ENCODE measurements around the gene CCNY.

Gene CCNY

DNA sequence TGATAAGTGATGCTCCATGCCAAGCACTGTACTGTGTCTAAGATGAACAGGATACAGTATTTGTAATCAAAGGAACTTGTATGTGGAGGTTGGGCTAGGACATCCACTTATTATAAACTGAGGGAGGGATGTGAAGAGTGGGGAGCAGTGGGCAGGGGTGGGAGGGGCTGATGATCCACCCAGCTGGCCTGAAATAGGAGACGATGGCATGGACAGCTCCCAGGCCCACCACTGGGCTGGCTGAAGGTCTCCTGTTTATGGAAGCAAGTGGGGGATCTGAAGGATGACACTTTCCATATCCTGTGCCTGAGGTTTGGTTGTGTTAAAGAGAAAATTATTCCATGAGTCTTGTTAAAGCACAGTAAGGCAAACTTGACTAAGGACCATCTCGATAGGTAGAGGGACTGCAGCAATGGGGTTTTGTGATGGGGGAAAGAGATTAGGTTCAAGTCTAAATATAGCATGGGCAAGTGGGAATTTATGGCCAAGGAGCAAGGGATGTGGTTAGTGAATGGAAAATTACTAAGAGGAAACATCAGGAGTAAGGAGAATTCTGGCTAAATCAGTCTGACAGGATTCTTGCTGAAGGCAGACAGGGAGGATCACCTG, 124.6 kb downstream of the CCNY start:
- no peak for DNase-seq

DNA sequence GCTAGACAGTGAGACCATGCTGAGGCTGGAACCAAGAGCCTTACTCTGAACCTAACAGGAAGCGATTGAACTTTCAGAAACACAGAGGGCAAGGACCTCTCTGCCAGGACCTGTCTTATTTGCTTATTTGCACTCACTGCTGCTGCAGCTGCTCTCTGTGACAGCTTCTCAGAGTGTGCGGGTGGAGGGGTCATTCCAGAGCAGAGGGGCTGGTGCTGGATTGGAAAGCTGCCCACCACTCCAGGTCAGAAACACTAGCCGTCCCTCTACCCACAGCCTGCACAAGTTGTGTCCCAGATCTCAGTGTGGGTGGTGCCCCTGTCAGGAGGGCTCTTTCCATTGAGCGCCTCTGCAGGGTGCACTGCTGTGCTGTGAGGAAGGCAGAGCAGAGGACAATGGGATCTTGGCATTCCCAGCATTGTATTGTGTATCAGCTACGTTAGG, 126.2 kb downstream of the CCNY start:
- no peak for DNase-seq

DNA sequence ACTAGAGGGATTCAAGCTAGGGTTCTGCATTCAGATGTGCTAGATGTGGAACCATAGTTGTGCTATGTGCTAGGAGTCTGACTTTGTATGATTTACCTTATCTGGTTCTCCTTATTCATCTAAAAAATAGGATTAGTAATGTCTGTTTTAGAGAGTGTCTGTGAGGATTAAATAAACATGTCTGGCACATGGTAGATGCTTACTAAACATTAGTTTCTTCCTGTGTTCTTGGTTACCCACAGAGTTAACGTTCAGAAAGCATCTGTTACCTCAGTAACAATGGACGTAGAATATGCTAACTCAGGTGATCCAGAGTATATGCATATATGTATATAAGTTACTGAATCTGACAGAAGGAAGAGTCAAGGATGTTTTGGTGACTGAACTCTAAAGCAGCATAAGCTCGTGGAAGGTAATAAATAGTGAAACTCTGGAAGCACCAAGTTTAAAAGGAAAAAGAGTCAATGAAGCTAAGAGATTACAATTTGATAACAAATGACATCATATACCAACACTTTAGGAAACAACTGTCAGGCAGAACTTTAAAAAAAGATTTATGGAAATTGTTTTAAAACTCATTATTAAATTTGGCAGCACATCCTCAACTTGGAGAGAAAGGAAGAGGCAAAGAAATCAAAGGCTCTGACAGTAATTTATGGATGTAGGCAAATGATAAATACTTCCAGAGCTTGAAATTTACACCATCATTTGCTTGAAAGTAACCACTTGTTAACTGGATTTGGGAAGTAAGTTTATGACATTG, 127.0 kb downstream of the CCNY start:
- DNase-seq: no peak

DNA sequence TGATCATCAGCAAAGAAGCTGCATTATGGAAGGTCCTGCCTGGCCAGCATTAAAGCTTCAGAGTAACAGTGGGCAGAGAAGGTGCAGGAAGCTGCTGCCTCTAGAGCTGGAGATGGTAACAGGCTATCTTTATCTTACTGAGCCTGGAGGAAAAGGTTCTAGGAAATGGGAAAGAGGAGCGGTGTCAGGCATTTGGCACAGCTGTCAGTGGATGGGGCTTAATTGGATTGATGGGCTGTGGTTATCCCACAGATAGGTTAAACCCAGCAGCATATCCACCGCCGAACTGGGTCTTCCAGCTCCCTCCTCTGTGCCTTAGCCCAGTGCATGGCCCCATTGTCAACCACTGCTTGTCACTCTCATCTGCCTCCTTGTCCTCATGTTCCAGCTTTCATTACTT, 127.6 kb downstream of the CCNY start:
- no peak for DNase-seq

DNA sequence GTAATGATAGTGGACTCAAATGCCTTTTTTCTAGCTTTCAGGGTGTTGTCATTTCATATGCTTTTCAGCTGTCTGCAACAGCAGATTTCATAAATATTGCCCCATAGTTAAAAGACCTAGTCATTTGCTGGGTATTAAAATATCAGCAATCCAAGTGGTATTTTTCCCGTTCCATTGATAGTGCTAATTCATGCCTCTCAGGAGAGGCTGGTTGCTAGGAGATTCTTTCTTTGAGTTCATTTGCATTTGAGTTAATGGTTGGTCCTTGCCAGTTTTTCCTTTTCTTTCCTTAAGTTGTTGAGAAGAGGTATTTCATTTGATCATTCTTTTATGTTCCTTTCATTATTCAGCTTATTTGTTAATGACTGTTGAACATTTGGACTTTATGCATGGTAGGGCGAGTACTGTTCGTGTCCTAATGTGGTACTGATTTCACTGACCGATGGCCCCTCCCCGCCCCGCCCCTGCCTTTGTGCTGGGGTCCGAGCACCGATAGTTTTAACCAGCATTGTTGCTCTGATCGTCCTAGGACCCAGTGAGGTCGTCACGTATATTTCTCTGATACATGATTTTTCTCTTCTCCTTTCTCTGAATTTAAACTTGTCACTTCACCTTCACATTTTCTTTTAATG, 128.6 kb downstream of the CCNY start:
- no peak for DNase-seq

DNA sequence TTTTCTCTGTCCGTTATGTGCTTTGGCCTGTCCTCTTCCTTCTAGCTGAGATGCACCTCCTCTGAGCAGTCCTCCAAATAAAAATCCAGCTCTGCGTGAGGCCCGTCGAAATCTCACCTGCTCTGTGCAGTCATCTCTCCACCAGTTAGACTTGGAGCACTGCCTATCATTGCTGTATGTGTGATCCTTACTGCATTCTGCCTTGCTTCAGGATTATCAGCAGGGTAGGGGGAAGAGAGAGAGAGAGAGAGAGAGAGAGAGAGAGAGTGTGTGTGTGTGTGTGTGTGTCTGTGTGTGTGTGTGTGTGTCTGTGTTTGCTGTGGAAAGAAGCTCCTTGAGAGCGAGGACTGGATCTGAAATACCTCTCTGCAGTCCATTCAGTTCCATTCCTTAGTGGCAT, 129.4 kb downstream of the CCNY start:
- DNase-seq: no peak

DNA sequence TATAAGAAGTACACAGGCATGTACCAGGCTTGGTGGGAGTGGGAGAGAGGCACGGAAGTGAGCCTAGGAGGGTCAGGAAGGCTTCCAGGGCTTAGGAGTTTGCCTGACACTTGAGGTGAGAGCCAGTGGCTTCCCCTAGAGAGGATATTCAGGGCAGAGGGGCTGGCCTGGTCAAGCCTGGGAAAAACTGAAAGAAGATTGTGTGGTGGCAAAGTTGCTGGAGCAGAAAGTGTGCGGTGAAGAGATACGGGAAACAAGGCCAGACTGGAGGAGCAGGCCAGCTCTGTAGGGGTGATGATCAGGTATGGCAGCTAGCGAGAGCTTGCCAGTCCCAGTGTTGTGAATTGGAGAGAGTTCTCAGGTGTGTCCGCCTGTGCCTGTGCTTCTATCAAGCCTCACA, 129.9 kb downstream of the CCNY start:
- no peak for DNase-seq

DNA sequence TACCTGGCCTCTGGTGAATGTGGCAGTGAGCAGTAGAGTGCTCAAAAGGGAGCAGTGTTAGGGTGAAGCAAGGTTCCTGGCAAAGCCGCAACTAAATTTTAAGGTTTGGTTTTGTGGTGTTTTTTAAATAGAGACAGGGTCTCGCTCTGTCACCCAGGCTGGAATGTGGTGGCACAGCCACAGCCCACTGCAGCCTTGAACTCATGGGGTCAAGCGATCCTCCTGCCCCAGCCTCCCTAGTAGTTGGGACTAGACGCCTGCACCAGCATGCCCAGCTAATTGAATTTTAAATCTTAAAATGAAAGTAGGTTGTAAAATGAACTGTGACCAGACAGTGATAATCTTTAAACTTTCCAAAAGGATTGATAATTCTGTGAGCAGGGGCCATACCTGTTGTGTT, 130.4 kb downstream of the CCNY start:
- no peak for DNase-seq

DNA sequence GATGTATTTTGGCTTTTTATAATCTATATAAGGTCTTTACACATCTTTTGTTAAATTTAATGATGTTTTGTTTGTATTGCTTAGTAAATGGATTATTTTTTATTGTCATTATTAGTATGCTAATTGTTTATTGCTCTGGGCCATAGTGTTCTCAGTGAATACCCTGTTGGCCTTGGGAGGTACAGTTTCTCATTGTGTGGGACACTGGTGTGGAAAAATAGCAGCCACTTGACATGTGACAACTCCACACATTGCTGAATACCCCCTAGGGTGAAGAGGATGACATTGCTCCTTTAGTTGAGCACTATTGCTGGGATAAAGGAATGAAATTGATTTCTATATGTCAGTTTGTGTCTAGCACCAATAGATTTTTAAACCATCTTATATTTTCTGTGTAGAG, 130.9 kb downstream of the CCNY start:
- no peak for DNase-seq

DNA sequence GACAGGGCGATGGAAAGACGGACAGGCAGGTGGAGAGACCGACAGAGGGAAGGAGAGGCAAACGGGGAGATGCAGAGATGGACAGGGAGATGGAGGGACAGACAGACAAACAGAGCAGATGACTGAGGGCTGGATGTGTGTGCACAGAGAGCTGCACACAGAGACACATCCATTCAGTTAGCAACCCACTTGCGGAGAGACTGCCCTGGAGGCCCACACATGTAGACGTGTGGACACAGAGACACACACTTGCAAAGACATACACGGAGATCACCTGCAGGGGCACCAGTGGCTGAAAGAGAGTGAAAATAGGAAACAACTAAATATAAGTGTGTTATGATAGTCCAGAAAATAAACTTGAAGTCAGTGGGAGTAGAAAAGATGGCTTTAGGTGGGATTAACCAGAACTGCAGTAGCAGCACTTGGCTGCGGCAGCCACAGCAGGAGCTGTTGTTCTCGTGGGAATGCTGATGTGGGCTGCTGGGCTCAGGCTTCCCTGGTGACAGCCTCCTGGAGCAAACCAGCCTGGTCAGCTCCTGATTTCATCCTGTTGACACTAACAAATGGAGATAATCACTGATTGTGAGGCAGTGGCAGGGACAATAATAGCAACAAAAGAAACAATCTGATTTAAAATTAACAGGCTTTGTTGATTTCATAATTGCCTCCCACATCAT, 134.1 kb downstream of the CCNY start:
- DNase-seq: no peak

DNA sequence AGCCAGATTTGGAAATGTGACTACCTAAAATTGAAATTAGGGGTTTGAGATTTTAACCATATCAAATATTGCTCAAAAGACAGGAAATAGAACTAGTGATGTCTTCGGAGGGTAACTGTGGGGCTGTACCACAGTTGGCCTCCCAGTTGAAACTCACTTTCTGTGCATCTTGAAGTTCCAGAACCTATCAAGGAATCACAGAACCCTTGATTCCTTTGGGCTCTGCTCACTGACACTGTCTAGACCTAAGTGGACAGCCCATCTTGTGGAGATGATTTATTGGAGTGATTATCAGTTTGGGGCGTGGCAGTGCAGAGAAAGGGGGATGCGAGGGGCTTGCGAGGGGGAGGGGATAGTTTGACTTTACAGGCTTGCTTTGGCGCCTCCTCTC, 134.6 kb downstream of the CCNY start:
- DNase-seq: no peak

DNA sequence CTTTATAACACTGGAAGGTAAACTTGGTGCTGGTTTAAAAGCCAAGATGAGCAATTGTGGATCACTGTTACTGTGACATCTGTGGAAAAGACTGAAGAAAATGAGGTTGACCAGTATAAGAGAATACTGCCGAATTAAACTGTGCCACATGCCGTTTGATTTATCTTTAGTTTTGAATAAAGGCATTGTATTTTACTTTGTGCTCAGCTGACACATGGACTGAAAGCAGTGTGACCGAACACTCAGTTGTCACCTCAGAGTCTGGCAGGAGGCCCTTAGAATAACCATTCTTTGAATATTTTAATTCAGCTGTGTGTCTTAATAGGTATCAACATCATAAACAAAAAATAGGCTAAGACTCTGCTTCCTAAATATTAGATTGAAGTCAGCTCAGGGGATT, 135.1 kb downstream of the CCNY start:
- no peak for DNase-seq

DNA sequence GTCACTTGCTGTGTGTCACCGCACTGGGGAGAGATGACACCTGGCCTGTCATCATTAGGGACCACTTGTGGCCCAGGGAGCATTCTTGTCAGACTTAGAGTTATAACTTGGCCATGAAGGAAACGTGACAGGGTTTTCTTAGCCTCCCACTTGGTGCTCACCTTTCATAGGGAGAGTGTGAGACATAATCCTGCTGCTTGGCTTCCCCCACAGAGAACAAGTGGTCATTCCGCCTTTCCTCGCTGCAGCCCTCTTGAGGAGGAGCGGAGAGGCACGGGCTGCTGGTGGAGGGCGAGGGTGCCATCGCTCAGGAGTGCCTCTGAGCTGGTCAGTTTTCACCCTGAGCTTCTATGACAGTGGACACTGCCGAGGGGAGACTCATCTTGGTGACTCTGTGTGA, 143.8 kb downstream of the CCNY start:
- no peak for DNase-seq

DNA sequence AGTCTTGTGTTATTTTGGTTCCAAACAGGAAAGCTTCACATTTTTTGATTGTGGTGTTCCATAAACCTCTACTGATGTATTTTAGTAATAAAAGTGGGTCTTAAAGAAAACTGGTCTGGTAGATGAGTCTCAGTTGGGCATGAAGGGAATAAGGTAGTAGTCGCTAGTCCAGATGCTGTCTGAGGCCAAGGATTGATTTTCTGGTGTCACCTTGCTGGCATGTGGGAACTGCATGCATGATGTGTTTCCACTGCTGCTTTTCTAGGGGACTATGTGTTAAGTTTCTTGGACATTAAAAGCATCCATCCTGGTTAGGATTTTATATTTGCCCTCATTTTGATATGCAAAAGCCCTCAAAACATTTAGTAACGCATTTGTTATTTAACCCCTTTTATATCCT, 145.1 kb downstream of the CCNY start:
- DNase-seq: no peak

DNA sequence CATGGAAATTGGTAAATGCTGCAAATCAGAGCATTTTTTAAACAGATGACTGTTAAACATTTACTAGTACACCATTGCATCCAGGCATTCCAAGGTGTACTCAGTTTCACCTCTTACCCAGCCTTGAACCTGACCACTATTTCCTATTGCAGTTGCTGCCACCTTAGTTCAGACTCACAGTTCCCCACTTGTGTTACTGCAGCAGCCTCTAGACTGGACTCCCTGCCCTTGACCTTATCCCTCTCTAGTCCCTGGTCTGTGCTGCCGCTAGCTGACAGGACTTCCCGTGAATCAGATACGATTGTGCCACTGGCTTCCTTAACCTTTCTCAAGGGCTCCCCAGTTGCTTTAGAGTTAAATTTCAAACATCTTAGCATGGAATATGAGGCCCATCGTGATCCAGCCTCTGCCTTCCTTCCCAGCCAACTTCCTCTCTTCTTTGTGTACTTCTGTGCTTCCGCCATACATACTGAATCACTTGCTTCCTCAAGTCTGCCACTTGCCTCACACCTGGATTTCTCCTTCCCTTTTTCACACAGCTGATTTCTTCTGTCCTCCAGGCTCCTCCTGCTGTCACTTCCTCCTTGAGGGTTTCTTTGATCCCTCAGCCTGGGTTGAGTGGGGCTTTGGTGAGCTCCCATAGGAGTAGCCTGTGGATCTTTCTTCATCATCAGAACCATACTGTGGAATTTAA, 150.1 kb downstream of the CCNY start:
- no peak for DNase-seq

DNA sequence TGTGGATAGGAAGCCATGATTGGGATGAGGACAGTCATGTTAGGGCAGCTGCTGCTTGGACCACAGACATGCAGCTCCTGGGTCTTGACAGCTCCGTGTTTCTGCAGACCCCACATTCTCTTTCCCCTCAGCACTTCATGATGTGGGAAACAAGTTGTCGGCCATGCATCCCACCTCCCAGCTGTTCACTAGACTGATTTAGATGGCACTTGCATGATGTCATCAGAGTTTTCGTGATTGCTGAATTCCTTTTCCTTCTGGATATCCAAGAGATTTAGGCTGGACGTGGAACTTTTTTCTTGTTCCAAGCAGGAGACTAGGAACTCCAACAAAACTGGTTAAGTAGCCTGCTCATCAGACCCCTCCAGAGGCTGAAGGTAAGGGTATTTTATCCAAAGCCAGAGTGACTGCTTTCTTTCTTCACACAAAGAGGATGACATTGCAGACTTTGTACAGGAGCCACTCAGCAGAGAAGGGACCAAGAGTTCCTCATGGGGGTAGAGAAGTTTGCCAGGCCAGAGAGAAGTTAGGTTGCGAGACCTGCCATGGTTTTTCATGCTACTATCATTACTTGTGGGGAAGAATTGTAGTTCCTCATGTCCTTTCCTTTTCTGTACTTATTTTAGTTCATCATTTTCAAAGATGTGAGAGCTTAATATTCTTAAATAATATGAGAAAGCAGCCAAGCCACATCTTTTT, 151.2 kb downstream of the CCNY start:
- no peak for DNase-seq

DNA sequence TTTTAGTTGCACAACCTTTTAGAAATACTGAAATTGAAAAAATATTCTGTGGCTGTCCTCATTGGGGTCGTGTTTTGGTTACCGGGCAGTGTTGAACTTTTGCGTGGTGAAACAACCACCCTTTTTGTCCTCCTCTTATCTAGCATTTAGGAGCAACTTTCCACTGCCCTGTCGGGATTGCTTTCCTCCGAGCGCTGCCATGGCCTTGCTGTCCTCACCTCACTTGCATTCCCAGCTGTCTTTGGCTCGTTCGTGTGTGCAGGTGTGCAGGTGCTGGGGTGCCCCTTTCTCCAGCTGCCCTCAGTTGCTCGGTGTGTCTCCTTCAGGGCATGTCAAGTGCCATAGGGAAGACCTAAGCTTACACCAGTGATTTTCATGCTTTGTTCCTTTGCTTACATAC, 151.9 kb downstream of the CCNY start:
- DNase-seq: no peak

DNA sequence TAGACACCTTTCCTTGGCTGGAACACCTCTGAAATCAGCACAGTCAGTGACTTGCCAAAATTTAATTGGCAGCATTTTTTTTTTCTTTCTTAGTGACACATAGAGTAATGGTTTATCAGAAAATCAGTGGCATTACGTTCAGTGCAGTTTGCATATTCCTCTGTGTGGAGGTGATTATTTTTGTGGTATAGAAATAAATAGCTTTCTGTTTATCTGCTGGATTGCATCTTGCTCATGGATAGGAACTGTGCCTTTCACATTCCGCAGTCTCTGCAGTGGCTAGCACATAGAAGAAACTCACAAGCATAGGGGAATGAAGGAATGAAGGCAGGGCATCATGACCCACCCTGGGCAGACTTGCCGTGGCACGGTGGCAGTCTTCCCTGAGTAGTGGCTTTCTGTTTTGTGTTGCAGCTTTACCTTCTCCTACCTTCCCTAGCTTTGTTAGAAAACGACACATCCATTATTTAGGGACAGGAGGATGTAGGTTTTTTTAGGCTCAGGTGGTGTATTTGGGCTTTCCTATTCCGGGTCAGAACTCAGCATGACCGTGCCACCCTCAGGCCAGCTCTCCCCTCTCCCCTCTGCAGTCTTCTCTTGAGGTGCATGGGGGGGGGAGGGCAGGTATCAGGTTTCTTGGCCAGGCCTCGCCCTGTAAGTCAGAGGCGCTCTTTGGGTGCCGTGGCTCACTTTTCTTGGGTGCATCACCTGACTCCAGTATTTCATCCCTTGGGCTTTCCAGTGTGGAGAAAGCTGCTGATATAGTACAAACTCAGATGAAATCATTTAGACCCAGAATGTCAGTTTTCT, 156.3 kb downstream of the CCNY start:
- DNase-seq: no peak

DNA sequence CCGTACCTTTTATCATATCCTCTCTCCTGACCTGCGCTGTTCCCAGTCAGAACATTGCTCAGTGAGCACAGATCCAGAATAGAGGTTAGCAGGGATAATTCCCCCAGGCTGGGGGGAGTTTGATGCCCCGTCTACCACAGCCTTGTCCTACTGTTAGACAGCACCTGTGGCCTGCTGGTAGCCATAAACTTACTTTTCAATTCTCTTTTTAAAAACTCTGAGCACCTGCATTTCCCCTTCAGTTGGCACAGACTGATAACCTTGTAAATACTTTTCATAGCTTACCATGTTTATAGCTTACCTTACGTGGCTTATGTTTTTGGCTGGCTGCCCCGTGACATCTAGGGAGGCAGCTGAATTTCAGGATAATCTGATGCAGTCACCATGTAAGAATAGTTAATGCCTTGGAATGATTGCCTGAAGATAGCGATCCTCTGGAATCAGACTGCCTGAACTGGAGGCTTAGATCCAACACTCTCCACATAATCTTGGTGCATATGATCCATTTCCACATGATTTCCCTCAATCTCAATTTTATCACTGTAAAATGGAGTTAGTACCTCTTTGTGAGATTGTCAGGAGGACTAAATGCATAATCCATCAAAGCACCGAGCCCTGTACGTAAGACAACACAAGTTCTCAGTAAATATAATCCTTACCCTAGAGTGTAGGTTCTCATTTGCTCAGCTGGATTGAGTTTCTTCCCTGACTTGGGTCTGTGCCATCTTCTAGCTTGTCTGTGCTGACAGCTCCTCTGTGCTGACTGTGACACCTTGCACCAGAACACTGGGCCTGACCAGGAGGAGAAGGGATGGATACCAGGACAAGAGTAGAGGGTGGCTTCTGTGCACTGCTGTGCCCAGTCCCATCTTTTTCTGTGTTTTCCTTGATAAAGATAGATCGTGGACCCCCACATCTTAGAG, 157.1 kb downstream of the CCNY start:
- no peak for DNase-seq

DNA sequence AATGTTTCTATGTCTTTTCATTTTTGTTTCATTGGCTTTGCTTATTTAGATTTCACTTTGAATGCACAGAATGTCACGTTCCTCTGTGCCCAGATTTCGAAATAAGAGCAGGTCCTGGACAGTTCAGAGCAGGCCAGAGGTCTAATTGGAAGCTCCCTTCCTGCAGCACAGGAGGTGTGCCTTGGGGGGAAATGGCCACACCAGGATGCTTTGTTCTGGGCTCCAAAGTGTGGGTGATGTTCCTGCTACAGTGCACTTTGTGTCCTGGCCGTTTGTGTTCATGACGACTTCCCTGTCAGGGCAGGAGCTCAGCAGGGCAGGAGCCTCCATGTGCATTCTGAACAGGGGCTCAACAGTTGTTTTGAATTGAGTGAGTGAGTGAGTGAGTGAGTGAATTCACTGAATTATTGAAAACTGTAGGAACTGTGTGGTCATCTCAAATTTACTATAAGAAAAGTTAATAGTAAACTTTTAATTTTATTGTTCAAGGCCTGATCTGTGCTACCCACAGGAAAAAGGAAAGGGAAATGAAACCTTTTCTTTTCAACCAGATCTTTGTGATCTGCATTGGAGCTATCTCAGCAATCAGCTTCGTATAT, 159.3 kb downstream of the CCNY start:
- no peak for DNase-seq

All from activated CD4-positive, alpha-beta T cell treated with anti-CD3 and anti-CD28 coated beads, Interleukin-2, amount 50 U/mL, for 1 hour (primary cell).